HG03439 (cell line): ENCODE results near the gene DHRS12.
A peak's percentile ranks its signal among the peaks of the same experiment; 100 is the strongest.

ENCODE experiments used
- ATAC-seq: cut with Tn5 transposase; IDR thresholded peaks from one replicate; pipeline ENCODE4 v1.9.1; 2021; ENCODE audit warnings: mild to moderate bottlenecking, moderate library complexity; ENCODE audit not compliant: unreplicated experiment

DHRS12 gene

GRCh38 chr13:51731759-51732158 lies 72.2 kb downstream of the DHRS12 start:
- no peak for ATAC-seq

GRCh38 chr13:51730927-51731326 lies 73.0 kb downstream of the DHRS12 start:
- no peak for ATAC-seq

DNA sequence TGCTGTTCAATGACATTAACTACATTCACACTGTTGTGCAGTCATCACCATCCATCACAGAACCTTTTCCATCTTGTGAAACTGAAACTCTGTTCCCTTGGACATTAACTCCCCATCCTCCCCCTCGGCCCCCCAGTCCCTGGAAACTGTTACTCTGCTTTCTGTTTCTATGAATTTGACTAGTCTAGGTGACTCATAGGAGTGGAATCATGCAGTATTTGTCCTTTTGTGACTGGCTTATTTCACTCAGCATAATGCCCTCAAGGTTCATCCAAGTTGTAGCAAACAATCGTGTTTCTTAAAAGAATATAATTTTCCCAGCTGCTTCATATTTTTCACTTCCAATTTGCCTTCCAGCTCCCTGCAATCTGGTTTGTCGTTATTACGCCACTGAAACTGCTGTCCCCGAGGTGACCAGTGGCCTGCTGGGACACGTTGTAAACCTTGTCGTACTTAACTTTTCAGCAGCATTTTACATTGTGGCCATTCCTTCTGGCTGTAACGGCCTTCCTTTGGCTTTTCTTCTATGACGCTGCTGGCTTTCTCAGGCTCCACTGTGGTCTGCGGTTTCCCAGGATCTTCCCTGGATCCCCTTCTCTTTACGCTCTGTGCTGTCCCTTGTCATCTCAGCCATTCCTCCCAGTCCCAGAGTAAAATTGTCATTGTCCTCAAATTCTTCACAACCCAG lies 74.0 kb downstream of the DHRS12 start:
- ATAC-seq, result no peak

GRCh38 chr13:51728972-51729371 lies 75.0 kb downstream of the DHRS12 start:
- ATAC-seq, result no peak

GRCh38 chr13:51728275-51728673 lies 75.7 kb downstream of the DHRS12 start:
- no peak for ATAC-seq

DNA sequence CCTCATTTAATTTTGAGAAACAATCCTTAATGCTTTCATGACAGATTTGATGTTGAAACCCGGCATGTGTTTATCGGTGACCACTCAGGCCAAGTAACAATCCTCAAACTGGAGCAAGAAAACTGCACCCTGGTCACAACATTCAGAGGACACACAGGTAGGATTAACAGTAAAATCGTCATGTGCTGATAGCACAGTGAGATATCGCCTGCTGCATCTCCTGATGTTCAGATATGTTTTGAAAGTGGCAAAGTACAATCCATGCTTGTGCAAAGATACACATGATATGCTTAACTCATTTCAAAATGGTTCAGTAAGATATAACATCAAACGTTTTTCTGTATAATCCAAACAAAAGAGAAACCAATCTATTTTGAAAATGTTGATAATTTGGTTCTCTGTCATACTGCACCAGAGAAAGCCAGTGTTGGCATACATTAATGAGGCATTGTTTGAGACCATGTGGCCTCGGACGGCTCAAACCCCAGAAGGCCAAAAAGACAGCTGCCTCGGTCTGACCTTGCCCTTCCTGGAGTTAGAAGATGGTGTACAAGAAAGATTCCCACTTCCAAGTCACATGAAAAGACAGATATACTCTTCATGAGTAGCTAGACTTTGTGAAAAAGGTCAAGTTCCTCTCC lies 76.2 kb downstream of the DHRS12 start:
- no peak for ATAC-seq

GRCh38 chr13:51726446-51727193 lies 77.3 kb downstream of the DHRS12 start:
- no peak for ATAC-seq

- no peak for ATAC-seq
Measured at GRCh38 chr13:51724721-51725120, 79.2 kb downstream of the DHRS12 start.

GRCh38 chr13:51723529-51723928 lies 80.4 kb downstream of the DHRS12 start:
- no peak for ATAC-seq

DNA sequence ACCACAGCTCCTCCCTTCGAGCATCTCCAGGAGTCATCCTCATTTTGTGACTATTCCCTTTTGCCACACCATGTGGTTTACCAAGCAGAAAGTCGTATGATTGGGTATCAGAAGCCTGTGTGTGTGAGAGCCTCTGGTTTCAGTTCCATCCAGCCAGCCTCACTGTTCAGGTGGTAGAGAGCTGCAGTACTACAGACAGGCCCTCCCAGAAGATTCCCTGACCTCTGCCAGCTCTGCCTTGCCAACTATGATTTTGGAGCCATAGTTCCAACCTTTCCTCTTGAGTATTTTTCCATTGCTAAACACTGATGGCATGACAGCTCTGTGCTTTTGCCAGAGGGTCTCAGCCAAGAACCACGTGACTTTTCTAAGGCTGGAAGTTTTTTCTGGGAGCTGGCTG lies 82.5 kb downstream of the DHRS12 start:
- ATAC-seq, result peak; percentile 56

- no peak for ATAC-seq
Measured at GRCh38 chr13:51719394-51719793, 84.6 kb downstream of the DHRS12 start.
